Esophagus squamous epithelium (tissue), 5 donors: ENCODE measurements around the gene ZSWIM3. TPM values are rescaled to one million over a fixed set of nuclear protein-coding genes. Genes with fewer than 3 reads are reported as not detected.

Experiments
- DNase-seq: peaks from one replicate; lab custom pipeline; 2025; lab: John Stamatoyannopoulos, UW
- H3K27ac ChIP-seq, 4 donors: fragments of 200-600 bp; sonication (generic); one replicate each; pipeline ENCODE4 v1.5.1; 2016 to 2019; ENCODE audit warnings: mild to moderate bottlenecking in 1 of 4
- H3K27me3 ChIP-seq, 4 donors: fragments of 200-600 bp; sonication (generic); 1 replicate in 3 of 4; 2 replicates in 1 of 4; pipeline versions ENCODE4 v1.5.1 to v1.6.0; 2017 to 2021; ENCODE audit warnings: antibody characterized with exemption in 1 of 4
- H3K36me3 ChIP-seq, 3 donors: fragments of 200-600 bp; sonication (generic); one replicate each; pipeline ENCODE4 v1.5.1; 2016 to 2019
- H3K4me1 ChIP-seq, 3 donors: fragments of 200-600 bp; sonication (generic); one replicate each; pipeline ENCODE4 v1.5.1; 2017 to 2019
- H3K4me3 ChIP-seq, 4 donors: fragments of 200-600 bp; sonication (generic); 1 replicate in 3 of 4; 2 replicates in 1 of 4; pipeline ENCODE4 v1.5.1; 2016 to 2019; ENCODE audit warnings: mild to moderate bottlenecking in 2 of 4, moderate library complexity in 1 of 4
- H3K9me3 ChIP-seq, 3 donors: fragments of 200-600 bp; sonication (generic); one replicate each; pipeline ENCODE4 v1.5.1; 2016 to 2019
- POLR2A ChIP-seq, 4 donors: fragments of 450-650 bp; IDR thresholded peaks; one replicate each; pipeline ENCODE4 v1.6.1; 2017; ENCODE audit warnings: antibody characterized with exemption in 4 of 4, mild to moderate bottlenecking in 4 of 4, moderate library complexity in 3 of 4
- WGBS, 2 donors: methylation state at CpG; one replicate each; pipeline ENCODE4 v1.1.5; 2018; 5-methylcytosine and 5-hydroxymethylcytosine counted together
- intact Hi-C: fragments of 100-400 bp; cut with DNase I; formaldehyde crosslinking; loops from one replicate; pipeline ENCODE4 v1.15.0; 2022
- total RNA-seq, 4 donors: library from RNA; depleted of rRNA; stranded (reverse); fragments of >200 nt; gene quantifications; one replicate each; pipeline ENCODE4 v1.1.0, GENCODE V29; 2016
- TF ChIP-seq, protein P1 (sequence below), 6 experiments: fragments of 450-650 bp in 4 of 6; fragments of 200-600 bp in 2 of 6; sonication (generic) in 2 of 6; IDR thresholded peaks; one replicate each; pipeline ENCODE4 v1.5.1; 2016 to 2019; ENCODE audit warnings: antibody characterized with exemption in 6 of 6, mild to moderate bottlenecking in 4 of 6, moderate library complexity in 4 of 6
- donor health status: DM: yes; HTN: yes; CAD: no.

The ZSWIM3 gene
- total RNA-seq, 4 donors from 2014 or later = 1.1 to 3.2 (median 2.5) TPM

DNA sequence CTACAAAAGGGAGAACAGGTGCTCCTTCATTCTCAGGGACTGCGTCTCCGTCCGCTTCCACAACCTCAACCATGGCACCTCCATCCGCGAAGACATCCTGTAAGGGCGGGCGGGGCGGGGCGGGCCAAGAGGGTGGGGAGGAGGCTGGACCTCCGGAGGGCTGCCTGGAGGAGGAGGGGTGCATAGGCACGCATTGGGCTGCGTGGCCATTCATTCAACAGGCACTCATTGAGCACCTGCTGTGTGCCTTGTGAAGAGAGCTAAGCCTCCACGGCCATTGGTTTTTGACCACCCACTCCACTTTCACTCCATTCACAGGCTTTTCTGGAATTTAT lies 435 bp downstream of the ZSWIM3 start:
- intact Hi-C loops = no loop called here
- WGBS, 2 donors = 17 to 33% methylated on average over 4 to 10 of the region's 13 CpGs
- Histone ChIP-seq H3K4me1 (peaks cover 26 to 46% (median 28%) of the 10 kb centered on the region in 3 donors), H3K27ac (peak overlapping the region; percentile 77 to 90 (median 85)), H3K4me3 (peak overlapping the region; percentile 91 to 95 (median 92)), H3K9me3 (no peaks in the 10 kb centered on the region), H3K27me3 (no peaks in the 10 kb centered on the region), H3K36me3 (peaks cover 0 to 25% (median 0%) of the 10 kb centered on the region in 3 donors)
- no peak for DNase-seq
- TF ChIP-seq POLR2A (IDR thresholded peaks at IDR 0.05) = no peak
- TF ChIP-seq, protein P1, sequence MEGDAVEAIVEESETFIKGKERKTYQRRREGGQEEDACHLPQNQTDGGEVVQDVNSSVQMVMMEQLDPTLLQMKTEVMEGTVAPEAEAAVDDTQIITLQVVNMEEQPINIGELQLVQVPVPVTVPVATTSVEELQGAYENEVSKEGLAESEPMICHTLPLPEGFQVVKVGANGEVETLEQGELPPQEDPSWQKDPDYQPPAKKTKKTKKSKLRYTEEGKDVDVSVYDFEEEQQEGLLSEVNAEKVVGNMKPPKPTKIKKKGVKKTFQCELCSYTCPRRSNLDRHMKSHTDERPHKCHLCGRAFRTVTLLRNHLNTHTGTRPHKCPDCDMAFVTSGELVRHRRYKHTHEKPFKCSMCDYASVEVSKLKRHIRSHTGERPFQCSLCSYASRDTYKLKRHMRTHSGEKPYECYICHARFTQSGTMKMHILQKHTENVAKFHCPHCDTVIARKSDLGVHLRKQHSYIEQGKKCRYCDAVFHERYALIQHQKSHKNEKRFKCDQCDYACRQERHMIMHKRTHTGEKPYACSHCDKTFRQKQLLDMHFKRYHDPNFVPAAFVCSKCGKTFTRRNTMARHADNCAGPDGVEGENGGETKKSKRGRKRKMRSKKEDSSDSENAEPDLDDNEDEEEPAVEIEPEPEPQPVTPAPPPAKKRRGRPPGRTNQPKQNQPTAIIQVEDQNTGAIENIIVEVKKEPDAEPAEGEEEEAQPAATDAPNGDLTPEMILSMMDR (IDR thresholded peaks at IDR 0.05) = no peak

GRCh38 chr20:45859916-45860315 lies 2.5 kb downstream of the ZSWIM3 start:
- DNase-seq = no peak
- WGBS, 2 donors = 87 to 96% methylated on average over 3 to 5 of the region's 5 CpGs
- intact Hi-C loops = no loop called here
- Histone ChIP-seq H3K4me1 (peaks cover 24 to 37% (median 26%) of the 10 kb centered on the region in 3 donors), H3K9me3 (no peaks in the 10 kb centered on the region), H3K4me3 (no peak overlapping the region), H3K27me3 (no peaks in the 10 kb centered on the region), H3K27ac (no peak overlapping the region), H3K36me3 (peaks cover 0 to 4% (median 0%) of the 10 kb centered on the region in 3 donors)
- TF ChIP-seq, protein P1 (IDR thresholded peaks at IDR 0.05) = no peak
- TF ChIP-seq POLR2A (IDR thresholded peaks at IDR 0.05) = no peak

GRCh38 chr20:45860560-45861220 lies 3.3 kb downstream of the ZSWIM3 start:
- H3K36me3 ChIP-seq = no peaks in the 10 kb centered on the region
- no peaks in the 10 kb centered on the region for H3K9me3 ChIP-seq
- WGBS, 2 donors = 34 to 48% methylated on average over 7 of the region's 7 CpGs
- no peak for DNase-seq
- no peak overlapping the region for H3K27ac ChIP-seq
- H3K4me3 ChIP-seq = no peak overlapping the region
- peaks cover 16 to 30% (median 21%) of the 10 kb centered on the region in 3 donors for H3K4me1 ChIP-seq
- no peaks in the 10 kb centered on the region for H3K27me3 ChIP-seq
- TF ChIP-seq POLR2A (IDR thresholded peaks at IDR 0.05) = no peak
- TF ChIP-seq, protein P1 (IDR thresholded peaks at IDR 0.05) = no peak
- intact Hi-C loops = no loop called here

- WGBS, 2 donors = 91% methylated on average over 7 of the region's 7 CpGs
- TF ChIP-seq, protein P1 (IDR thresholded peaks at IDR 0.05) = no peak
- no peak for TF ChIP-seq POLR2A (IDR thresholded peaks at IDR 0.05)
- Histone ChIP-seq H3K4me3 (no peak overlapping the region), H3K9me3 (no peaks in the 10 kb centered on the region), H3K27me3 (no peaks in the 10 kb centered on the region), H3K27ac (no peak overlapping the region), H3K36me3 (no peaks in the 10 kb centered on the region), H3K4me1 (peaks cover 8 to 22% (median 13%) of the 10 kb centered on the region in 3 donors)
- no peak for DNase-seq
- intact Hi-C loops = no loop called here
Observed at GRCh38 chr20:45861221-45862075, 4.0 kb downstream of the ZSWIM3 start.
